T-cell (primary cell): ENCODE data around the gene JAZF1. TPM values are rescaled to one million over a fixed set of nuclear protein-coding genes. Genes with fewer than 3 reads are reported as not detected.

Source experiments
- ATAC-seq, 4 experiments: fragments of 200-7000 bp in 3 of 4; fragments of 150-1000 bp in 1 of 4; cut with Tn5 transposase; replicated peaks in 1 of 4; 1 replicate in 3 of 4; 2 replicates in 1 of 4; pipeline ENCODE4 v1.10.0; 2021; ENCODE audit warnings: moderate library complexity in 3 of 4, mild to moderate bottlenecking in 2 of 4, moderate number of reproducible peaks in 1 of 4
- CTCF ChIA-PET, 2 donors: fragments of 300-600 bp; sonication (Branson Sonifier 250); formaldehyde crosslinking; loops; one replicate each; lab custom pipeline; 2022; ENCODE audit warnings: antibody characterized with exemption in 2 of 2; lab: Charles Lee
- POLR2A ChIA-PET, 2 donors: fragments of 300-600 bp; sonication (Branson Sonifier 250); formaldehyde crosslinking; loops; one replicate each; lab custom pipeline; 2022; ENCODE audit warnings: antibody characterized with exemption in 2 of 2; lab: Charles Lee
- DNase-seq, 35 experiments: peaks; one replicate each; pipeline versions ENCODE4 v3.0.0 to v3.0.0-alpha.2; 2013 to 2023
- H3K27ac ChIP-seq: one replicate; pipeline ENCODE4 v1.5.1; 2013; ENCODE audit warnings: low read length
- H3K27me3 ChIP-seq, 2 experiments: replicated peaks in 1 of 2; 1 replicate in 1 of 2; 2 replicates in 1 of 2; pipeline versions ENCODE4 v1.6.1 to v1.7.0; 2013; ENCODE audit warnings: low read length in 1 of 2, mixed read lengths in 1 of 2; ENCODE audit not compliant: control insufficient read depth in 2 of 2, insufficient read depth in 2 of 2; ENCODE audit errors: extremely low read depth in 1 of 2
- H3K36me3 ChIP-seq, 2 donors: 1 replicate in 1 of 2; 2 replicates in 1 of 2; pipeline versions ENCODE4 v1.6.1 to v1.7.0; 2013; ENCODE audit warnings: low read length in 1 of 2; ENCODE audit not compliant: control insufficient read depth in 2 of 2, insufficient read depth in 1 of 2; ENCODE audit errors: extremely low read depth in 1 of 2
- H3K4me1 ChIP-seq, 2 experiments: 1 replicate in 1 of 2; 2 replicates in 1 of 2; pipeline versions ENCODE4 v1.6.1 to v1.7.0; 2013; ENCODE audit warnings: low read length in 2 of 2, mixed read lengths in 1 of 2; ENCODE audit not compliant: insufficient read depth in 2 of 2, control insufficient read depth in 1 of 2; ENCODE audit errors: extremely low read depth in 1 of 2
- H3K4me3 ChIP-seq, 2 donors: 1 replicate in 1 of 2; 2 replicates in 1 of 2; pipeline versions ENCODE4 v1.5.1 to v1.7.0; 2013; ENCODE audit warnings: mild to moderate bottlenecking in 2 of 2, low read length in 1 of 2, moderate library complexity in 1 of 2; ENCODE audit not compliant: control insufficient read depth in 1 of 2; ENCODE audit errors: extremely low read depth in 1 of 2
- H3K9me3 ChIP-seq: 2 replicates; pipeline ENCODE4 v1.7.0; 2013
- H3K27ac Mint-ChIP-seq, 2 donors: one replicate each; pipeline ENCODE4 v1.8.0; 2020 to 2021; ENCODE audit warnings: mild to moderate bottlenecking in 2 of 2, mixed read lengths in 2 of 2
- H3K27me3 Mint-ChIP-seq, 2 donors: one replicate each; pipeline ENCODE4 v1.8.0; 2021 to 2022; ENCODE audit warnings: mixed read lengths in 2 of 2
- H3K36me3 Mint-ChIP-seq: one replicate; pipeline ENCODE4 v1.8.0; 2021; ENCODE audit warnings: mixed read lengths
- H3K4me1 Mint-ChIP-seq, 3 donors: one replicate each; pipeline ENCODE4 v1.8.0; 2020 to 2022; ENCODE audit warnings: mixed read lengths in 3 of 3, mild to moderate bottlenecking in 1 of 3
- H3K4me3 Mint-ChIP-seq, 3 donors: one replicate each; pipeline ENCODE4 v1.8.0; 2020 to 2022; ENCODE audit warnings: mild to moderate bottlenecking in 3 of 3, mixed read lengths in 3 of 3, moderate library complexity in 3 of 3
- H3K9me3 Mint-ChIP-seq, 3 donors: one replicate each; pipeline ENCODE4 v1.8.0; 2020 to 2022; ENCODE audit warnings: mixed read lengths in 3 of 3
- WGBS: methylation state at CpG from one replicate; pipeline ENCODE4 v1.1.5; 2013; ENCODE audit warnings: missing lambda C conversion rate; ENCODE audit not compliant: insufficient coverage; 5-methylcytosine and 5-hydroxymethylcytosine counted together
- total RNA-seq, 35 experiments: library from RNA in 6 of 35; stranded (reverse) in 6 of 35; fragments of 120-200 nt in 1 of 35; gene quantifications; one replicate each; pipeline versions ENCODE4 v1.2.1 to v1.2.4 and lab custom pipeline; 2013 to 2026

JAZF1 gene
- total RNA-seq, 5 donors from 2014 or later (not counting 1 experiment from before 2014, with no cell fraction given) = 9.6 to 22.1 (median 15.9) TPM

DNA sequence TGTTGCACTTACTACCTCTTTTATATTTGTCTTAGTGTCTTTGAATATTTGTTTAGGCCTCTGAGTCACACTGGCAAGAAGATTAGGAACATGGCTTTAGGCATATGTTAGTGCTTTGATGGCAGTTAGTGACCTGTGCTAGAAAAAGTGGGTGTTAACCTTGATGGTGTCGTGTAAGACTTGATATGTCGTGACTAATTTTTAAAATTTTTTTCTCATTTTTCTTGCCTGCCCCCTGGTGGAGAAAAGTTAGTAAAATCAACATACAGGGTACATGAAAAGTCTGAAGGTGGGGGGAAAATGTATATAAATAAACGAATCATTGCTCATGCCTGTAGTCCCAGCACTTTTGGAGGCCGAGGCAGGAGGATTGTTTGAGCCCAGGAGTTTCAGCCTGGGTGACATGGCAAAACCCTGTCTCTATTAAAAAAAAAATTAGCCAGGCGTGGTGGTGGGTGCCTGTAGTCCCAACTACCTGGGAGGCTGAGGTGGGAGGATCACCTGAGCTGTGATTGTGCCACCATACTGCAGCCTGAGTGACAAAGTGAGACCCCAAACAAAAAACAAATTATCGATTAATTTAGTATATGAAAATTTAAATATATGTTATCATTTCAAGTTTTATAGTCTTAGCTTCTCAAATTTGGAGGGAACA, 396.1 kb downstream of the JAZF1 start:
- H3K4me3 ChIP-seq = no peak overlapping the region
- Mint-ChIP-seq H3K36me3 (peaks cover 36% of the 10 kb centered on the region), H3K27me3 (no peaks in the 10 kb centered on the region), H3K4me1 (peaks cover 15 to 22% (median 21%) of the 10 kb centered on the region in 3 donors), H3K9me3 (no peaks in the 10 kb centered on the region), H3K27ac (no peak overlapping the region), H3K4me3 (no peak overlapping the region)
- ChIA-PET CTCF (interaction anchor here (0.6 to 1.7 kb wide), 5 partner anchors 8 to 588 kb away, joined by 3 to 11 read pairs (median 5); no protein-coding TSS in a partner anchor), POLR2A (no interaction called here)
- H3K27ac ChIP-seq = no peak overlapping the region
- WGBS = no CpG with 5 or more reads among the region's 6 CpGs
- H3K36me3 ChIP-seq = peaks cover 0 to 32% of the 10 kb centered on the region in 2 donors
- ATAC-seq = peak in 3 of 4 experiments; percentile 49 to 55 (median 55)
- H3K9me3 ChIP-seq = no peaks in the 10 kb centered on the region
- peak in 11 of 35 experiments; percentile 3 to 66 (median 11) for DNase-seq
- no peaks in the 10 kb centered on the region for H3K4me1 ChIP-seq
- no peaks in the 10 kb centered on the region for H3K27me3 ChIP-seq

DNA sequence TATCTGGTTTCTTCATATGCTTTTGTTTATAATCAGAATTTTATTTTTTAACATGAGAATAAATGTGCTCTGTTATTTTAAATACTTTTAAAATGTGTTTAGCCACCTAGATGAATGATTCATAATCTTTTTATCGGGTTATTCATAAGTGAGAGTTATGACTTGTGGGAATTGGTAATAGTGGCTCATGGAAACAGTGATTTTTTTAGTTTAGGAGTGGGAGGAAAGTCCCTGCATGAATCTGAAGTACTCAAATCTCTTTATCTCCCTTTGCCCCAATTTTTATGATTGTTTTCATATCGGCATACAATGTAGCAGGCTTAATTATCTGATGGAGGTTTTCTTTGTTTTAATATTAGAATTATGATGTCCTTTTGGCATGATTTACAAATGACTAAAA, 397.7 kb downstream of the JAZF1 start:
- Histone ChIP-seq H3K4me1 (no peaks in the 10 kb centered on the region), H3K4me3 (no peak overlapping the region), H3K27me3 (no peaks in the 10 kb centered on the region), H3K27ac (no peak overlapping the region), H3K36me3 (peaks cover 0 to 23% of the 10 kb centered on the region in 2 donors), H3K9me3 (no peaks in the 10 kb centered on the region)
- no peak overlapping the region for H3K4me3 Mint-ChIP-seq
- DNase-seq (no peak), ATAC-seq (no peak)
- no peak overlapping the region for H3K27ac Mint-ChIP-seq
- ChIA-PET POLR2A (interaction anchor here in 1 of 2 donors (0.9 kb wide), 1 partner anchor 42 kb away, joined by 5 read pairs; no protein-coding TSS in a partner anchor), CTCF (interaction anchor here (0.5 to 2.1 kb wide), 3 partner anchors 9 to 237 kb away, joined by 5 read pairs; no protein-coding TSS in a partner anchor)
- H3K36me3 Mint-ChIP-seq = peaks cover 31% of the 10 kb centered on the region
- no peaks in the 10 kb centered on the region for H3K27me3 Mint-ChIP-seq
- H3K9me3 Mint-ChIP-seq = no peaks in the 10 kb centered on the region
- no CpG with 5 or more reads among the region's 2 CpGs for WGBS
- peaks cover 23 to 27% (median 25%) of the 10 kb centered on the region in 3 donors for H3K4me1 Mint-ChIP-seq

DNA sequence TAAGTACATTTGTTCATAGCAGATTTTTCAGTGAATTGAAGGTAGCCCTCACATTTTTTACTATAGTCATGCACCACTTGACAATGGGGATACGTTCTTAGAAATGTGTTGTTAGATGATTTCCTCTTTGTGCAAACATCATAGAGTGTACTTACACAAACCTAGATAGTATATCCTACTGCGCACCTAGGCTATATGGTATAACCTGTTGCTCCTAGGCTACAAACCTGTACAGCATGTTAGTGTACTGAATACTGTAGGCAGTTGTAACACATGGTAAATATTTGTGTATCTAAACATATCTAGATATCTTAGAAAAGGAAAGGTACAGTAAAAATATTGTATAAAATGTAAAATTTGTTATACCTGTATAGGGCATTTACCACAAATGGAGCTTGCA, 399.4 kb downstream of the JAZF1 start:
- H3K27ac Mint-ChIP-seq = no peak overlapping the region
- H3K27me3 Mint-ChIP-seq = no peaks in the 10 kb centered on the region
- DNase-seq (no peak), ATAC-seq (no peak)
- peaks cover 0 to 15% of the 10 kb centered on the region in 2 donors for H3K36me3 ChIP-seq
- no peaks in the 10 kb centered on the region for H3K27me3 ChIP-seq
- no peaks in the 10 kb centered on the region for H3K4me1 ChIP-seq
- ChIA-PET POLR2A (no interaction called here), CTCF (interaction anchor here in 1 of 2 donors (1.1 to 1.4 kb wide), 2 partner anchors 26 to 585 kb away, joined by 3 read pairs; no protein-coding TSS in a partner anchor)
- H3K4me3 Mint-ChIP-seq = no peak overlapping the region
- no peaks in the 10 kb centered on the region for H3K9me3 ChIP-seq
- no CpG with 5 or more reads among the region's 2 CpGs for WGBS
- H3K27ac ChIP-seq = no peak overlapping the region
- peaks cover 22% of the 10 kb centered on the region for H3K36me3 Mint-ChIP-seq
- H3K9me3 Mint-ChIP-seq = no peaks in the 10 kb centered on the region
- no peak overlapping the region for H3K4me3 ChIP-seq
- H3K4me1 Mint-ChIP-seq = peaks cover 36 to 39% (median 39%) of the 10 kb centered on the region in 3 donors

Other genes starting within 250 kb of the JAZF1 start
- under 1 TPM; 0.03 to 0.58 (median 0.23) TPM for gene CREB5, start 231.7 kb upstream of the JAZF1 start, total RNA-seq